HFF-Myc (cell line): Measurements from ENCODE around the gene PDZRN4.
"Not testable (repeated sequence)": the region's sequence is repeated elsewhere in the genome, so short reads cannot be mapped to it uniquely, and the experiment has no call there.

ENCODE experiments used
- DNase-seq: peaks from one replicate; pipeline ENCODE4 v3.0.0-alpha.2; 2011; ENCODE audit warnings: low read depth; ENCODE audit errors: extremely low read depth
- H3K4me3 ChIP-seq: replicated peaks from 2 replicates; pipeline ENCODE4 v1.5.1; 2011; ENCODE audit warnings: low read depth, mild to moderate bottlenecking, control low read depth, low read length
- CTCF ChIP-seq: IDR thresholded peaks from 2 replicates; pipeline ENCODE4 v1.5.1; 2012; ENCODE audit warnings: mild to moderate bottlenecking, low read depth, low read length, control low read depth; ENCODE audit errors: missing control alignments

Gene PDZRN4

GRCh38 chr12:41289501-41289900 is 101.4 kb downstream of the PDZRN4 start:
- H3K4me3 ChIP-seq: no peak overlapping the region
- no peak for TF ChIP-seq CTCF
- no peak for DNase-seq

GRCh38 chr12:41293011-41293410 is 104.9 kb downstream of the PDZRN4 start:
- no peak for DNase-seq

GRCh38 chr12:41293461-41293860 is 105.3 kb downstream of the PDZRN4 start:
- no peak for DNase-seq
- H3K4me3 ChIP-seq: no peak overlapping the region
- TF ChIP-seq CTCF: no peak

More at GRCh38 chr12:41293011-41293410, 104.9 kb downstream of the PDZRN4 start:
- no peak for TF ChIP-seq CTCF
- no peak overlapping the region for H3K4me3 ChIP-seq

GRCh38 chr12:41302979-41303403 is 114.9 kb downstream of the PDZRN4 start:
- no peak for TF ChIP-seq CTCF
- no peak overlapping the region for H3K4me3 ChIP-seq
- no peak for DNase-seq

- no peak overlapping the region for H3K4me3 ChIP-seq
- no peak for TF ChIP-seq CTCF
- no peak for DNase-seq
Observed at GRCh38 chr12:41304526-41304925, 116.4 kb downstream of the PDZRN4 start.

GRCh38 chr12:41310367-41310766 is 122.2 kb downstream of the PDZRN4 start:
- no peak for TF ChIP-seq CTCF
- no peak for DNase-seq
- no peak overlapping the region for H3K4me3 ChIP-seq

- TF ChIP-seq CTCF: no peak
- no peak for DNase-seq
- H3K4me3 ChIP-seq: no peak overlapping the region
Observed at GRCh38 chr12:41311883-41312282, 123.8 kb downstream of the PDZRN4 start.

- H3K4me3 ChIP-seq, DNase-seq: not testable (repeated sequence)
Observed at GRCh38 chr12:41312451-41312850, 124.3 kb downstream of the PDZRN4 start.
